NT2/D1 (cell line): ENCODE results near the gene PLPP1.

Experiments
- YY1 ChIP-seq: IDR thresholded peaks from 2 replicates; pipeline ENCODE4 v1.6.1; 2011; ENCODE audit not compliant: insufficient read length, insufficient read depth
- ZNF274 ChIP-seq: IDR thresholded peaks from 2 replicates; pipeline ENCODE4 v1.6.1; 2011; ENCODE audit warnings: mild to moderate bottlenecking, low read depth, low read length

DNA sequence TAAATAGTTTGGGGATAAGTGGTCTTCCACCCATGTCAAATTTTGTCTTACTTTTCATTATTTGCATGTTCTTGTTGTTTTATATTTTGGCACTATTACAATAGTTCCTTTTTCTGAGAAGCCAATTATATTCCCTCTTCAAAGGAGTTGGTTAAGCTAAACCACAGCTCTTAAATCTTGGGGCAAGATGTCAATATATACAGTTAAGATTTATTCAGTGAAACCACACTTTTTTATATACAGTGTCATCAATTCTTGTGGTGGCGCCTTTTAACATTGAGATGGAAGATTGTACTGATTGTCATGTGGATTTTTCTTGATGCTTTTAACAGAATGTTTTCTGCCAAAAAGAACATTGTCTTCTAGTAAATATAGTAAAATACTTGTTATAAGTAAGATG lies 122.9 kb downstream of the PLPP1 start:
- TF ChIP-seq YY1, result no peak
- no peak for TF ChIP-seq ZNF274
